Measurements from ENCODE around the gene ZNF576.

GRCh38 chr19:43589277-43589676 is 7.1 kb upstream of the ZNF576 start:
- TF ChIP-seq ESRRG (CRISPR knock-in tag; IDR thresholded peaks at IDR 0.05) (no peak), SNAI2 (CRISPR knock-in tag; IDR thresholded peaks at IDR 0.05) (no peak), PATZ1 (CRISPR knock-in tag; IDR thresholded peaks at IDR 0.05; ENCODE audit: borderline replicate concordance) (no peak), GLIS3 (CRISPR knock-in tag; IDR thresholded peaks at IDR 0.05) (no peak), ISL1 (CRISPR knock-in tag; IDR thresholded peaks at IDR 0.05) (no peak), OSR1 (CRISPR knock-in tag; IDR thresholded peaks at IDR 0.05) (no peak), POU6F1 (CRISPR knock-in tag; IDR thresholded peaks at IDR 0.05; ENCODE audit: borderline replicate concordance, low read depth) (no peak), RARB (CRISPR knock-in tag; IDR thresholded peaks at IDR 0.05) (no peak)
